HepG2 (cell line): ENCODE data around the gene NDUFB6. TPM values are rescaled to one million over a fixed set of nuclear protein-coding genes. Genes with fewer than 3 reads are reported as not detected.

ENCODE experiments used
- ATAC-seq: fragments of 200-7000 bp; cut with Tn5 transposase; 3 replicates; pipeline ENCODE4 v1.9.1; 2020; ENCODE audit warnings: mild to moderate bottlenecking, moderate library complexity
- BruUV-seq: library from RNA; stranded (reverse); fragments of 400-500 nt; replicated peaks from 2 replicates; lab custom pipeline; 2021; lab: Mats Ljungman, UMichigan
- CTCF ChIA-PET: fragments of 300-600 bp; formaldehyde crosslinking; extraction: SDS; loops from one replicate; lab custom pipeline; 2021; ENCODE audit warnings: low total read pairs, inconsistent platforms, low intra/inter-chr PET ratio; lab: Yijun Ruan, JAX
- POLR2A ChIA-PET: fragments of 350-600 bp; sonication (Branson Sonifier 250); formaldehyde crosslinking; loops from one replicate; lab custom pipeline; 2020; ENCODE audit warnings: antibody characterized with exemption, inconsistent platforms; lab: Yijun Ruan, JAX
- DNase-seq: peaks from one replicate; pipeline ENCODE4 v3.0.0-alpha.2; 2015; ENCODE audit warnings: low spot score
- FAIRE-seq: peaks from 3 replicates; lab custom pipeline; 2011; peaks lifted over from hg19 to GRCh38; lab: Jason Lieb, UNC
- H2AFZ ChIP-seq: one replicate; pipeline ENCODE4 v1.6.1; 2011; ENCODE audit warnings: low read length, inconsistent platforms
- H3K27ac ChIP-seq: fragments of 300-600 bp; 3 replicates; pipeline ENCODE4 v1.8.0; 2011; ENCODE audit warnings: mixed run types, mild to moderate bottlenecking, mixed read lengths, low read length, inconsistent platforms; ENCODE audit not compliant: insufficient read depth; ENCODE audit errors: extremely low read length
- H3K27me3 ChIP-seq, 2 experiments: fragments of 200-600 bp in 1 of 2; 2 replicates in 1 of 2; 3 replicates in 1 of 2; pipeline versions ENCODE4 v1.6.0 to v1.8.0; 2011; ENCODE audit warnings: low read length in 2 of 2, mild to moderate bottlenecking in 2 of 2, moderate library complexity in 2 of 2, inconsistent platforms in 1 of 2; ENCODE audit not compliant: insufficient read depth in 2 of 2, control insufficient read depth in 1 of 2
- H3K36me3 ChIP-seq, 2 experiments: fragments of 200-600 bp in 1 of 2; replicated peaks in 1 of 2; 2 replicates in 1 of 2; 3 replicates in 1 of 2; pipeline versions ENCODE4 v1.5.1 to v1.8.0; 2011; ENCODE audit warnings: low read length in 2 of 2, inconsistent platforms in 1 of 2; ENCODE audit not compliant: insufficient read depth in 2 of 2, control insufficient read depth in 1 of 2
- H3K4me1 ChIP-seq: 2 replicates; pipeline ENCODE4 v1.5.1; 2012; ENCODE audit warnings: low read length, inconsistent platforms; ENCODE audit not compliant: insufficient read depth
- H3K4me2 ChIP-seq: 2 replicates; pipeline ENCODE4 v1.6.0; 2011; ENCODE audit warnings: low read depth, low read length, inconsistent platforms
- H3K4me3 ChIP-seq, 3 experiments: fragments of 200-600 bp in 1 of 3; sonication (generic), shearing (Covaris generic) in 1 of 3; replicated peaks in 1 of 3; 2 replicates each; pipeline ENCODE4 v1.5.1; 2011 to 2016; ENCODE audit warnings: low read length in 3 of 3, inconsistent platforms in 2 of 3, low read depth in 2 of 3, mild to moderate bottlenecking in 2 of 3, control low read depth in 1 of 3, mixed read lengths in 1 of 3; ENCODE audit not compliant: insufficient read depth in 1 of 3
- H3K79me2 ChIP-seq: one replicate; pipeline ENCODE4 v1.6.1; 2011; ENCODE audit warnings: low read length, inconsistent platforms; ENCODE audit not compliant: insufficient read depth
- H3K9ac ChIP-seq: 2 replicates; pipeline ENCODE4 v1.6.0; 2011; ENCODE audit warnings: mild to moderate bottlenecking, low read depth, low read length, inconsistent platforms; ENCODE audit not compliant: insufficient read depth
- H3K9me3 ChIP-seq: 2 replicates; pipeline ENCODE4 v1.5.1; 2012; ENCODE audit warnings: mild to moderate bottlenecking, low read length
- H4K20me1 ChIP-seq: 2 replicates; pipeline ENCODE4 v1.6.0; 2011; ENCODE audit warnings: inconsistent platforms, mild to moderate bottlenecking, low read length, moderate library complexity; ENCODE audit not compliant: insufficient read depth
- CBX5 ChIP-seq: sonication (generic); formaldehyde crosslinking; IDR thresholded peaks from 2 replicates; pipeline ENCODE4 v1.4.0; 2020; ENCODE audit warnings: missing genetic modification reagents, borderline replicate concordance
- CCAR2 ChIP-seq: fragments of 200-400 bp; formaldehyde crosslinking; optimal IDR thresholded peaks from 2 replicates; pipeline ENCODE3; 2018; ENCODE audit warnings: low read depth, mild to moderate bottlenecking, low read length, moderate library complexity
- CENPT ChIP-seq: sonication (generic); formaldehyde crosslinking; IDR thresholded peaks from 2 replicates; pipeline ENCODE4 v1.8.0; 2022; ENCODE audit warnings: low read depth, mild to moderate bottlenecking, moderate library complexity, missing genetic modification reagents
- HNRNPUL1 ChIP-seq: fragments of 200-400 bp; formaldehyde crosslinking; IDR thresholded peaks from 2 replicates; pipeline ENCODE4 v1.6.1; 2017; ENCODE audit warnings: low read depth, mild to moderate bottlenecking, low read length, moderate library complexity
- KLF13 ChIP-seq: sonication (generic); formaldehyde crosslinking; IDR thresholded peaks from 2 replicates; pipeline ENCODE4 v1.4.0; 2020; ENCODE audit warnings: mild to moderate bottlenecking, missing genetic modification reagents
- NFE2L1 ChIP-seq: sonication (generic); formaldehyde crosslinking; IDR thresholded peaks from 2 replicates; pipeline ENCODE4 v1.4.0; 2020; ENCODE audit warnings: missing genetic modification reagents, mild to moderate bottlenecking, borderline replicate concordance
- ZNF143 ChIP-seq: sonication (generic); formaldehyde crosslinking; IDR thresholded peaks from 2 replicates; pipeline ENCODE4 v1.4.0; 2020; ENCODE audit warnings: missing genetic modification reagents
- ZNF33A ChIP-seq: sonication (generic); formaldehyde crosslinking; IDR thresholded peaks from 2 replicates; pipeline ENCODE4 v1.5.1; 2020; ENCODE audit warnings: missing genetic modification reagents, mild to moderate bottlenecking, moderate library complexity, borderline replicate concordance
- WGBS: methylation state at CpG from one replicate; pipeline ENCODE4 v1.1.6; 2017; ENCODE audit warnings: low lambda C conversion rate; 5-methylcytosine and 5-hydroxymethylcytosine counted together
- in situ Hi-C: cut with HindIII; loops from 2 replicates; pipeline ENCODE4 v1.10.0; 2017; ENCODE audit warnings: low pct_unique_long_range_greater_than_20kb; ENCODE audit not compliant: extremely low pct_ligation_motif_present
- intact Hi-C: fragments of 100-400 bp; cut with micrococcal nuclease; formaldehyde crosslinking; loops from one replicate; pipeline ENCODE4 v1.10.0; 2022; ENCODE audit not compliant: unreplicated experiment
- polyA plus RNA-seq, 8 experiments: library from polyadenylated mRNA; depleted of rRNA in 3 of 8; stranded (reverse) in 7 of 8; unstranded in 1 of 8; fragments of >200 nt; fragmentation: Illumina TruSeq in 4 of 8; extraction: Trizol in 4 of 8; gene quantifications; 2 replicates each; pipeline versions ENCODE4 v1.2.1 to v1.2.3, GENCODE V29; 2011 to 2016; ENCODE audit warnings: low read depth in 4 of 8, missing spikeins in 1 of 8, mixed read lengths in 1 of 8; ENCODE audit not compliant: insufficient read depth in 1 of 8
- total RNA-seq, 5 experiments: library from RNA; depleted of rRNA; stranded (reverse); fragments of >200 nt; fragmentation: Illumina TruSeq; extraction: Trizol; gene quantifications; 2 replicates each; pipeline ENCODE4 v1.2.3, GENCODE V29; 2016; ENCODE audit warnings: low read depth in 1 of 5
- TF ChIP-seq, protein P1 (sequence below): sonication (generic); formaldehyde crosslinking; conservative IDR thresholded peaks from 2 replicates; pipeline ENCODE4 v1.5.0; 2020; ENCODE audit warnings: missing genetic modification reagents
- TF ChIP-seq, protein P2 (sequence below), 2 experiments: sonication (generic) in 1 of 2; formaldehyde crosslinking in 1 of 2; IDR thresholded peaks; 2 replicates each; pipeline versions ENCODE4 v1.4.0 to v1.6.1; 2016 to 2020; ENCODE audit warnings: borderline replicate concordance in 1 of 2, low read depth in 1 of 2, mild to moderate bottlenecking in 1 of 2, missing genetic modification reagents in 1 of 2
- TF ChIP-seq, protein P3 (sequence below): sonication (generic); formaldehyde crosslinking; IDR thresholded peaks from 2 replicates; pipeline ENCODE4 v1.5.0; 2020; ENCODE audit warnings: mild to moderate bottlenecking, missing genetic modification reagents

Gene NDUFB6
- total and polyA plus RNA-seq, 2 of the 13 experiments (the other 11 are each of a cell fraction or from before 2014, with no cell fraction given) = 31.2 to 81.9 TPM

DNA sequence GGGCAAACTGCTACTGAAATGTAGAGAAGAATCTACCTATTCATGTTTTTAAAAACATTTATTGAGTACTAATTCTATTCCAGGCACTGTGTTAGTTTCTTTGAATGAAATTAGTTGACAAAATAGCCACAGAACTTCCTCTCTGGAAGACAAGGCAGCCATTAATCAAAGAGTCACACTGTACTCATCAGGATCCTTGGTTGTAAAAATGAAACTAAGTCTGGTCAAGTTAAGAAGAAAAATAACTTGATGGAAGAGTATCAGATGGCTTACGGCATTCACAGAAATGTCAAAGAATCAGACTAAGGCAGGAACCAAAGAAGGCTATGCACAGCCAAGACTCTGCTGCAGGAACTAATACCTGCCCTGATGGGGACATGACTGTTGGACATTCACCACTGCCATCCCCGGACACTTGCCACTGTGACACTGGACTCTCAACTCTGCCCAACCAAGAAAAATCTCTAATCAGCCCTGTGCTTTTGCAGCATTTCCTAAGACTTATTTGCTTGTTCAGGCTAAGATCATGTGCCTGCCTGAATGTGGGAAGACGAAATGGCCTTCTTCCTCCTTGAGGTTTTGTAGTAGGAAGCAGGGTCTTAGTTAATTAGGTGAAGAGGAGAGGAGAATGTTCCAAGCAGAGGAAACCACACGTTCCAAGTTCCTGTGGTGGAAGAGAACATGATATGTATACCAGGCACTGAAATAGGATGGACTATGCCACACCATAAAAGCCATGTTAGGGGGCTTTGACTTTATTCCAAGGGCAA is 23.3 kb upstream of the NDUFB6 start:
- TF ChIP-seq ZNF143 (CRISPR knock-in tag) (no peak), CENPT (no peak), HNRNPUL1 (no peak), NFE2L1 (CRISPR knock-in tag) (no peak), ZNF33A (CRISPR knock-in tag) (no peak), CBX5 (no peak), CCAR2 (no peak), KLF13 (no peak)
- TF ChIP-seq, protein P1, sequence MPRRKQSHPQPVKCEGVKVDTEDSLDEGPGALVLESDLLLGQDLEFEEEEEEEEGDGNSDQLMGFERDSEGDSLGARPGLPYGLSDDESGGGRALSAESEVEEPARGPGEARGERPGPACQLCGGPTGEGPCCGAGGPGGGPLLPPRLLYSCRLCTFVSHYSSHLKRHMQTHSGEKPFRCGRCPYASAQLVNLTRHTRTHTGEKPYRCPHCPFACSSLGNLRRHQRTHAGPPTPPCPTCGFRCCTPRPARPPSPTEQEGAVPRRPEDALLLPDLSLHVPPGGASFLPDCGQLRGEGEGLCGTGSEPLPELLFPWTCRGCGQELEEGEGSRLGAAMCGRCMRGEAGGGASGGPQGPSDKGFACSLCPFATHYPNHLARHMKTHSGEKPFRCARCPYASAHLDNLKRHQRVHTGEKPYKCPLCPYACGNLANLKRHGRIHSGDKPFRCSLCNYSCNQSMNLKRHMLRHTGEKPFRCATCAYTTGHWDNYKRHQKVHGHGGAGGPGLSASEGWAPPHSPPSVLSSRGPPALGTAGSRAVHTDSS = no peak
- TF ChIP-seq, protein P2, sequence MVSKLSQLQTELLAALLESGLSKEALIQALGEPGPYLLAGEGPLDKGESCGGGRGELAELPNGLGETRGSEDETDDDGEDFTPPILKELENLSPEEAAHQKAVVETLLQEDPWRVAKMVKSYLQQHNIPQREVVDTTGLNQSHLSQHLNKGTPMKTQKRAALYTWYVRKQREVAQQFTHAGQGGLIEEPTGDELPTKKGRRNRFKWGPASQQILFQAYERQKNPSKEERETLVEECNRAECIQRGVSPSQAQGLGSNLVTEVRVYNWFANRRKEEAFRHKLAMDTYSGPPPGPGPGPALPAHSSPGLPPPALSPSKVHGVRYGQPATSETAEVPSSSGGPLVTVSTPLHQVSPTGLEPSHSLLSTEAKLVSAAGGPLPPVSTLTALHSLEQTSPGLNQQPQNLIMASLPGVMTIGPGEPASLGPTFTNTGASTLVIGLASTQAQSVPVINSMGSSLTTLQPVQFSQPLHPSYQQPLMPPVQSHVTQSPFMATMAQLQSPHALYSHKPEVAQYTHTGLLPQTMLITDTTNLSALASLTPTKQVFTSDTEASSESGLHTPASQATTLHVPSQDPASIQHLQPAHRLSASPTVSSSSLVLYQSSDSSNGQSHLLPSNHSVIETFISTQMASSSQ (IDR thresholded peaks at IDR 0.05; ENCODE audit: low read depth) = no peak
- TF ChIP-seq, protein P2 (CRISPR knock-in tag; IDR thresholded peaks at IDR 0.05; ENCODE audit: borderline replicate concordance) = no peak
- TF ChIP-seq, protein P3, sequence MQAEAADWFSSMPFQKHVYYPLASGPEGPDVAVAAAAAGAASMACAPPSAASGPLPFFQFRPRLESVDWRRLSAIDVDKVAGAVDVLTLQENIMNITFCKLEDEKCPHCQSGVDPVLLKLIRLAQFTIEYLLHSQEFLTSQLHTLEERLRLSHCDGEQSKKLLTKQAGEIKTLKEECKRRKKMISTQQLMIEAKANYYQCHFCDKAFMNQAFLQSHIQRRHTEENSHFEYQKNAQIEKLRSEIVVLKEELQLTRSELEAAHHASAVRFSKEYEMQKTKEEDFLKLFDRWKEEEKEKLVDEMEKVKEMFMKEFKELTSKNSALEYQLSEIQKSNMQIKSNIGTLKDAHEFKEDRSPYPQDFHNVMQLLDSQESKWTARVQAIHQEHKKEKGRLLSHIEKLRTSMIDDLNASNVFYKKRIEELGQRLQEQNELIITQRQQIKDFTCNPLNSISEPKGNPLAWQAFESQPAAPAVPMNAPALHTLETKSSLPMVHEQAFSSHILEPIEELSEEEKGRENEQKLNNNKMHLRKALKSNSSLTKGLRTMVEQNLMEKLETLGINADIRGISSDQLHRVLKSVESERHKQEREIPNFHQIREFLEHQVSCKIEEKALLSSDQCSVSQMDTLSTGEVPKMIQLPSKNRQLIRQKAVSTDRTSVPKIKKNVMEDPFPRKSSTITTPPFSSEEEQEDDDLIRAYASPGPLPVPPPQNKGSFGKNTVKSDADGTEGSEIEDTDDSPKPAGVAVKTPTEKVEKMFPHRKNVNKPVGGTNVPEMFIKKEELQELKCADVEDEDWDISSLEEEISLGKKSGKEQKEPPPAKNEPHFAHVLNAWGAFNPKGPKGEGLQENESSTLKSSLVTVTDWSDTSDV (CRISPR knock-in tag) = no peak
- TF ChIP-seq, all 625 proteins: peak for 0
- CTCF ChIA-PET = no interaction called here
- no peak overlapping the region for H2AFZ ChIP-seq
- no peak for ATAC-seq
- no peak for FAIRE-seq
- no peak overlapping the region for H3K4me3 ChIP-seq
- POLR2A ChIA-PET = no interaction called here
- peaks cover 0 to 6% of the 10 kb centered on the region in 2 experiments; a peak in 2 of 5 replicates for H3K27me3 ChIP-seq
- no peaks in the 10 kb centered on the region for H3K79me2 ChIP-seq
- WGBS = 13% methylated on average over 4 of the region's 4 CpGs
- no peak overlapping the region for H3K27ac ChIP-seq
- H3K9me3 ChIP-seq = no peaks in the 10 kb centered on the region
- no TSS peak for BruUV-seq
- in situ Hi-C loops = no loop called here
- intact Hi-C loops = no loop called here
- no peaks in the 10 kb centered on the region for H4K20me1 ChIP-seq
- no peaks in the 10 kb centered on the region for H3K4me1 ChIP-seq
- no peak overlapping the region for H3K4me2 ChIP-seq
- no peaks in the 10 kb centered on the region for H3K36me3 ChIP-seq
- H3K9ac ChIP-seq = no peak overlapping the region
- no peak for DNase-seq
